ENCODE results near the gene CRYBG1. TPM values are rescaled to one million over a fixed set of nuclear protein-coding genes. Genes with fewer than 3 reads are reported as not detected.

Gene CRYBG1
- total RNA-seq, 1 donor from 2014 or later = 3.0 TPM

DNA sequence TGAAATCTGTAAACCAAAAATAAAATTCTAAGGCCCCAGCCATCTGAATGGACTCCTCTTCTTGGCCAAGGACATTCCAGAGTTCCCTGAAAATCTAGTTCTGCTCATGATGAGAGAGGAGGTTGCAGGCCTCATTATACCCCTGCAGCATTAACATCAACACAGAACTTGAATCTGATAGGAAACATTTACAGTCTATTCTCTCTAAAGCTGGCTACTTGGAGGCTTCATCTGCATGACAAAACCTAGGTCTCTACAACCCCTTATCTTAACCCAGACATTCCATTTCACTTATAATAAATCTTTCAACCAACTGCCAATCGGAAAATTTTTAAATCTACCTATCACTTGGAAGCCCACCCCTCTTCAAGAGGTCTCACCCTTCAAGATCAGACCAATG is 253.1 kb downstream of the CRYBG1 start:
- H3K27ac Mint-ChIP-seq = no peak overlapping the region
- no peaks in the 10 kb centered on the region for H3K27me3 Mint-ChIP-seq
- TF ChIP-seq, protein P1, sequence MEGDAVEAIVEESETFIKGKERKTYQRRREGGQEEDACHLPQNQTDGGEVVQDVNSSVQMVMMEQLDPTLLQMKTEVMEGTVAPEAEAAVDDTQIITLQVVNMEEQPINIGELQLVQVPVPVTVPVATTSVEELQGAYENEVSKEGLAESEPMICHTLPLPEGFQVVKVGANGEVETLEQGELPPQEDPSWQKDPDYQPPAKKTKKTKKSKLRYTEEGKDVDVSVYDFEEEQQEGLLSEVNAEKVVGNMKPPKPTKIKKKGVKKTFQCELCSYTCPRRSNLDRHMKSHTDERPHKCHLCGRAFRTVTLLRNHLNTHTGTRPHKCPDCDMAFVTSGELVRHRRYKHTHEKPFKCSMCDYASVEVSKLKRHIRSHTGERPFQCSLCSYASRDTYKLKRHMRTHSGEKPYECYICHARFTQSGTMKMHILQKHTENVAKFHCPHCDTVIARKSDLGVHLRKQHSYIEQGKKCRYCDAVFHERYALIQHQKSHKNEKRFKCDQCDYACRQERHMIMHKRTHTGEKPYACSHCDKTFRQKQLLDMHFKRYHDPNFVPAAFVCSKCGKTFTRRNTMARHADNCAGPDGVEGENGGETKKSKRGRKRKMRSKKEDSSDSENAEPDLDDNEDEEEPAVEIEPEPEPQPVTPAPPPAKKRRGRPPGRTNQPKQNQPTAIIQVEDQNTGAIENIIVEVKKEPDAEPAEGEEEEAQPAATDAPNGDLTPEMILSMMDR (IDR thresholded peaks at IDR 0.05; ENCODE audit: unreplicated experiment) = no peak
- peaks cover 24% of the 10 kb centered on the region for H3K4me1 Mint-ChIP-seq (ENCODE audit: low read depth)
- no peak overlapping the region for H3K4me3 Mint-ChIP-seq (ENCODE audit: low read depth)
- peaks cover 3% of the 10 kb centered on the region for H3K9me3 Mint-ChIP-seq (ENCODE audit: low read depth)
- H3K36me3 Mint-ChIP-seq (ENCODE audit: insufficient read depth) = peaks cover 14% of the 10 kb centered on the region
- DNase-seq (ENCODE audit: low spot score, unreplicated experiment) = no peak

DNA sequence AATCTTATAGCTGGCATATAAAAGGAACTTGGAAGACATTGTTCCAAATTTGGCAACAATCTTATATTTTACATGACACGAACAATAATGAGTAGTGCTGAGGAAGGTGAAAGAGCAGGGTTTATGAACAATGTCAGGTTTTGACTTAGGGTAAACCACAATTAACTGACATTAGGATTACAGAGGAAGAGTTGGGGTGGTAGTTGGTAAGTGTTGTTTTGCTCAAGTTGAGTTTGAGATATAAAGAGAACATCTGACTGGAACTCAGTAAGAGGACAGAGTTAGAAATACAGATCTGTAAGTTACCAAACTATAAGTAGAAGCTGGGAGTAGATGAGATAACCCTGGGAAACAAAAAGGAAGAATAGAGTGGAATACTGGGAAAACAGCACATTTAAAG is 253.6 kb downstream of the CRYBG1 start:
- H3K4me1 Mint-ChIP-seq (ENCODE audit: low read depth) = peaks cover 27% of the 10 kb centered on the region
- H3K27ac Mint-ChIP-seq = no peak overlapping the region
- TF ChIP-seq, protein P1 (IDR thresholded peaks at IDR 0.05; ENCODE audit: unreplicated experiment) = no peak
- DNase-seq (ENCODE audit: low spot score, unreplicated experiment) = no peak
- peaks cover 14% of the 10 kb centered on the region for H3K36me3 Mint-ChIP-seq (ENCODE audit: insufficient read depth)
- H3K9me3 Mint-ChIP-seq (ENCODE audit: low read depth) = peaks cover 3% of the 10 kb centered on the region
- no peak overlapping the region for H3K4me3 Mint-ChIP-seq (ENCODE audit: low read depth)
- no peaks in the 10 kb centered on the region for H3K27me3 Mint-ChIP-seq

DNA sequence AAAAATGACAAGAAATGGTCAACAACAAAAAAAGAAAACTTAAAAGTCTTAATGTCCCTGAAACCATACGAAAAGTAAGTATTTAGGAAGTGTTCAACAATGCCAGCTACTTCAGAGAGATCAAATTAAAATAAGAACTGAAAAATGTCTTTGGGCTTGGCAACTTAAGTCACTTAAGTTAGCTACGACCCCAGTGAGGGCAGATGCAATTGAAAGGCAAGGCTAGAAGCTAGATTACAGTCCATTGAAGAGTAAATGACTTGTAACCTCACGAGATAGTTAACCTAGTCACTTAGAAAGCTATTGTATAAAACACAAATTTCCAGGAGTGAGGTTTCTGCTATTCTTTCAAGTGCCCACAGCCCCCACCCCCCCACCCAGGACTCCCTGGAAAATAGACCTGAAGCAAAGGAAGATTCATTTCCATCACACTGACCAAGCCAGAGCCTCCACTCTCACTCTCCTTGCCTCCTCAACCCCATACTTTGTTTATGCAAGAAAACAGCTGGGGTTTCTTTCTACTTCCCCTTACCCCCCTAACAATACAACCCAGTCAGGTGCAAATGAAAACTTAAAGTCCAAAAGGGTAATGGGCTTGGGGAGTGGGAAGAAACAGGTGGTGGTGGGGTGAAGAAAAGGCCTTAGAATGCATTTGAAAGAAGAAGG is 254.2 kb downstream of the CRYBG1 start:
- no peak for DNase-seq (ENCODE audit: low spot score, unreplicated experiment)

DNA sequence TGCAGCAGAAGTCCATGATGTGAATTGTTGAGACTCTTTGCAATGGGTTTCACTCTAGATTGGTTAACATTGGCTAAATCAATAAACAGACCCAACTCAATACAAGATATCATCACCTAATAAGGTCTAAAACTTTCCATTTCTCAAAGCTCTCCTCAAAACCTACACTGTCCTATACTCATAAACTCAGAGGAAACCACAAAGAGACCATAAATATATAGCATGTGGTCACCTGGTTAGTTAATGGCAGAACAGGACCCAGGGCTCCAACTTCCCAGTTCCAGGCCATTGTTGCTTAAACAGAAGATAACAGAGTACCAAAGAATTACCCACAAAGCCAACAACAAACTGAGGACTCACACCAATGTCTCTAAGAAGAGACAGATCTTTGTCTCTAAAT is 256.8 kb downstream of the CRYBG1 start:
- no peak for DNase-seq (ENCODE audit: low spot score, unreplicated experiment)
- no peak overlapping the region for H3K4me3 Mint-ChIP-seq (ENCODE audit: low read depth)
- peaks cover 8% of the 10 kb centered on the region for H3K9me3 Mint-ChIP-seq (ENCODE audit: low read depth)
- no peak overlapping the region for H3K27ac Mint-ChIP-seq
- peaks cover 20% of the 10 kb centered on the region for H3K36me3 Mint-ChIP-seq (ENCODE audit: insufficient read depth)
- no peaks in the 10 kb centered on the region for H3K27me3 Mint-ChIP-seq
- TF ChIP-seq, protein P1 (IDR thresholded peaks at IDR 0.05; ENCODE audit: unreplicated experiment) = no peak
- peaks cover 25% of the 10 kb centered on the region for H3K4me1 Mint-ChIP-seq (ENCODE audit: low read depth)

More for the DNA sequence above, 254.2 kb downstream of the CRYBG1 start:
- Mint-ChIP-seq H3K27ac (no peak overlapping the region), H3K4me1 (ENCODE audit: low read depth) (peaks cover 26% of the 10 kb centered on the region), H3K9me3 (ENCODE audit: low read depth) (peaks cover 3% of the 10 kb centered on the region), H3K36me3 (ENCODE audit: insufficient read depth) (peaks cover 14% of the 10 kb centered on the region), H3K27me3 (no peaks in the 10 kb centered on the region), H3K4me3 (ENCODE audit: low read depth) (no peak overlapping the region)
- TF ChIP-seq, protein P1 (IDR thresholded peaks at IDR 0.05; ENCODE audit: unreplicated experiment) = no peak

DNA sequence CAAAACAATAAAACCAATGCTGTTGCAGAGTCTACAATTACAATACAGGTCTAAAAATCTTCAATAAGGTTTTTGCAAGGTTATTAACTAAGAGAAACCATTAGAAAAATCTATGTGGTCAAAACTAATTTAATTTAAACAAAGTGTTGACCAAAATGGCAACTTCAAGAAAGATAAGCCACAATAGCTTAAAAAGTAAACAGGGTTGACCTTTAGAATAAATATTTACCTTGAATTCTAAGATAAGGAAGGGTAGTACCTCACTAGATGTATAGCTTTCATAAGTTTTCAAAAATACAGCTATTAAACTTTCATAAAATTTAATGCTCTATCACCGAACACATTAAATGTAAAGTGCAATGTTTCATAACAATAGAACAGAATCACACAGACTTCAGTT is 257.3 kb downstream of the CRYBG1 start:
- no peak overlapping the region for H3K27ac Mint-ChIP-seq
- TF ChIP-seq, protein P1 (IDR thresholded peaks at IDR 0.05; ENCODE audit: unreplicated experiment) = no peak
- peaks cover 13% of the 10 kb centered on the region for H3K9me3 Mint-ChIP-seq (ENCODE audit: low read depth)
- H3K36me3 Mint-ChIP-seq (ENCODE audit: insufficient read depth) = peaks cover 23% of the 10 kb centered on the region
- H3K27me3 Mint-ChIP-seq = no peaks in the 10 kb centered on the region
- peaks cover 25% of the 10 kb centered on the region for H3K4me1 Mint-ChIP-seq (ENCODE audit: low read depth)
- DNase-seq (ENCODE audit: low spot score, unreplicated experiment) = no peak
- no peak overlapping the region for H3K4me3 Mint-ChIP-seq (ENCODE audit: low read depth)
